ENCODE data around the gene ASB5. TPM values are rescaled to one million over a fixed set of nuclear protein-coding genes. Genes with fewer than 3 reads are reported as not detected.

The ASB5 gene
- total RNA-seq, 1 donor from 2014 or later, result not detected

- DNase-seq, result peak; percentile 55
Measured at GRCh38 chr4:176277162-176277904, 8.3 kb upstream of the ASB5 start.

GRCh38 chr4:176276710-176277109, 7.7 kb upstream of the ASB5 start:
- no peak for DNase-seq

- DNase-seq, result no peak
Measured at GRCh38 chr4:176274441-176274840, 5.4 kb upstream of the ASB5 start.

GRCh38 chr4:176273736-176274135, 4.7 kb upstream of the ASB5 start:
- DNase-seq, result no peak

GRCh38 chr4:176272799-176273198, 3.8 kb upstream of the ASB5 start:
- DNase-seq, result no peak

- DNase-seq, result no peak
Measured at GRCh38 chr4:176271749-176272148, 2.7 kb upstream of the ASB5 start.

GRCh38 chr4:176270669-176271068, 1.6 kb upstream of the ASB5 start:
- DNase-seq, result peak; percentile 38

- DNase-seq, result no peak
Measured at GRCh38 chr4:176266026-176266425, 3.0 kb downstream of the ASB5 start.

GRCh38 chr4:176262243-176262642, 6.8 kb downstream of the ASB5 start:
- no peak for DNase-seq

- DNase-seq, result no peak
Measured at GRCh38 chr4:176261481-176261880, 7.5 kb downstream of the ASB5 start.

GRCh38 chr4:176261018-176261417, 8.0 kb downstream of the ASB5 start:
- DNase-seq, result no peak

- DNase-seq, result no peak
Measured at GRCh38 chr4:176259330-176260090, 9.5 kb downstream of the ASB5 start.

GRCh38 chr4:176258135-176258534, 10.9 kb downstream of the ASB5 start:
- DNase-seq, result no peak

GRCh38 chr4:176256921-176257320, 12.1 kb downstream of the ASB5 start:
- no peak for DNase-seq

GRCh38 chr4:176242764-176243347, 26.2 kb downstream of the ASB5 start:
- no peak for DNase-seq

- DNase-seq, result no peak
Measured at GRCh38 chr4:176241703-176242102, 27.3 kb downstream of the ASB5 start.

GRCh38 chr4:176238826-176239225, 30.2 kb downstream of the ASB5 start:
- no peak for DNase-seq

GRCh38 chr4:176238157-176238610, 30.8 kb downstream of the ASB5 start:
- peak; percentile 16 for DNase-seq

GRCh38 chr4:176236946-176237345, 32.1 kb downstream of the ASB5 start:
- DNase-seq, result no peak

GRCh38 chr4:176230836-176231235, 38.2 kb downstream of the ASB5 start:
- no peak for DNase-seq

GRCh38 chr4:176229645-176230044, 39.4 kb downstream of the ASB5 start:
- DNase-seq, result no peak

- DNase-seq, result no peak
Measured at GRCh38 chr4:176226736-176227135, 42.3 kb downstream of the ASB5 start.

GRCh38 chr4:176223561-176223960, 45.5 kb downstream of the ASB5 start:
- no peak for DNase-seq

- DNase-seq, result no peak
Measured at GRCh38 chr4:176222149-176222548, 46.9 kb downstream of the ASB5 start.

Data from dermis blood vessel endothelial cell (primary cell).